ENCODE measurements around the gene KRTAP29-1. TPM values are rescaled to one million over a fixed set of nuclear protein-coding genes. Genes with fewer than 3 reads are reported as not detected.

The KRTAP29-1 gene
- total and polyA plus RNA-seq, 10 donors: not detected

- intact Hi-C loops (cut with DNase I; ENCODE audit: low total_unique reads): no loop called here
Measured at GRCh38 chr17:41334385-41335305, 32.0 kb upstream of the KRTAP29-1 start.

DNA sequence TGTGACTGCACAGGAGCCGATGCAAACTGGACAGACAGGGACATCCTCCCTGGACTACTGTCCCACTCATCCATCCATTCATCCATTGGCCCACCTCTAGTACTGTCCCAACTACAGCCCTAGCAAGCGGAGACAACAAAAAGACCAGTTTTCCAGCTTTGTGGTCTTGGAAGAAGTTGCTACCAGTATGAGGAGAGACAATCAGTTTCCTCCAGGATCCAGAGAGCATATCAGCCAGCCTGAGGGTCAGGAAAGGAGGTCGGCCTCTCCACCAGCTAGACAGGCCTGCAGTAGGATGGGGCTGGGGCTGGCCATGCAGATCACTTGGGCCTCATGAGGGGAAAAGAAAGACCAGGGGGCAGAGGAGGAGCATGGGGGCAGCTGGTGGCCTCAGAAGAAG, 31.2 kb upstream of the KRTAP29-1 start:
- WGBS, 5 donors: 88 to 97% (median 92%) methylated on average over 3 of the region's 3 CpGs
- H3K27ac ChIP-seq: no peak overlapping the region
- TF ChIP-seq, protein P1, sequence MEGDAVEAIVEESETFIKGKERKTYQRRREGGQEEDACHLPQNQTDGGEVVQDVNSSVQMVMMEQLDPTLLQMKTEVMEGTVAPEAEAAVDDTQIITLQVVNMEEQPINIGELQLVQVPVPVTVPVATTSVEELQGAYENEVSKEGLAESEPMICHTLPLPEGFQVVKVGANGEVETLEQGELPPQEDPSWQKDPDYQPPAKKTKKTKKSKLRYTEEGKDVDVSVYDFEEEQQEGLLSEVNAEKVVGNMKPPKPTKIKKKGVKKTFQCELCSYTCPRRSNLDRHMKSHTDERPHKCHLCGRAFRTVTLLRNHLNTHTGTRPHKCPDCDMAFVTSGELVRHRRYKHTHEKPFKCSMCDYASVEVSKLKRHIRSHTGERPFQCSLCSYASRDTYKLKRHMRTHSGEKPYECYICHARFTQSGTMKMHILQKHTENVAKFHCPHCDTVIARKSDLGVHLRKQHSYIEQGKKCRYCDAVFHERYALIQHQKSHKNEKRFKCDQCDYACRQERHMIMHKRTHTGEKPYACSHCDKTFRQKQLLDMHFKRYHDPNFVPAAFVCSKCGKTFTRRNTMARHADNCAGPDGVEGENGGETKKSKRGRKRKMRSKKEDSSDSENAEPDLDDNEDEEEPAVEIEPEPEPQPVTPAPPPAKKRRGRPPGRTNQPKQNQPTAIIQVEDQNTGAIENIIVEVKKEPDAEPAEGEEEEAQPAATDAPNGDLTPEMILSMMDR (IDR thresholded peaks at IDR 0.05 in 8 of 11, conservative IDR thresholded peaks at IDR 0.05 in 3 of 11): no peak
- TF ChIP-seq POLR2A (IDR thresholded peaks at IDR 0.05) (no peak), POLR2AphosphoS5 (IDR thresholded peaks at IDR 0.05) (no peak)

More at GRCh38 chr17:41334385-41335305, 32.0 kb upstream of the KRTAP29-1 start:
- DNase-seq: no peak
- Histone ChIP-seq H3K27me3 (replicated peaks in 1 of 7) (peaks cover 0 to 6% (median 0%) of the 10 kb centered on the region in 7 donors), H3K36me3 (no peaks in the 10 kb centered on the region), H3K4me1 (peaks cover 0 to 11% (median 6%) of the 10 kb centered on the region in 6 donors), H3K27ac (no peak overlapping the region), H3K9me3 (no peaks in the 10 kb centered on the region), H3K4me3 (no peak overlapping the region)
- 68 to 78% (median 71%) methylated on average over 5 to 6 of the region's 6 CpGs for WGBS, 5 donors
- no peak for TF ChIP-seq POLR2AphosphoS5 (IDR thresholded peaks at IDR 0.05)
- TF ChIP-seq, protein P1 (IDR thresholded peaks at IDR 0.05 in 8 of 11, conservative IDR thresholded peaks at IDR 0.05 in 3 of 11): no peak
- TF ChIP-seq POLR2A (IDR thresholded peaks at IDR 0.05): no peak

GRCh38 chr17:41333098-41333497, 30.4 kb upstream of the KRTAP29-1 start:
- intact Hi-C loops (cut with DNase I; ENCODE audit: low total_unique reads): no loop called here
- Histone ChIP-seq H3K4me3 (no peak overlapping the region), H3K27ac (no peak overlapping the region), H3K9me3 (no peaks in the 10 kb centered on the region), H3K36me3 (no peaks in the 10 kb centered on the region), H3K4me1 (no peaks in the 10 kb centered on the region), H3K27me3 (replicated peaks in 1 of 7) (peaks cover 0 to 6% (median 0%) of the 10 kb centered on the region in 7 donors)
- TF ChIP-seq, protein P1 (IDR thresholded peaks at IDR 0.05 in 8 of 11, conservative IDR thresholded peaks at IDR 0.05 in 3 of 11): no peak
- TF ChIP-seq POLR2AphosphoS5 (IDR thresholded peaks at IDR 0.05) (no peak), POLR2A (IDR thresholded peaks at IDR 0.05) (no peak)
- no peak for DNase-seq
- 94 to 96% (median 96%) methylated on average over 4 to 5 of the region's 5 CpGs for WGBS, 5 donors

More for the DNA sequence above, 31.2 kb upstream of the KRTAP29-1 start:
- Histone ChIP-seq H3K36me3 (no peaks in the 10 kb centered on the region), H3K9me3 (no peaks in the 10 kb centered on the region), H3K4me1 (peaks cover 0 to 3% (median 0%) of the 10 kb centered on the region in 6 donors), H3K27me3 (replicated peaks in 1 of 7) (peaks cover 0 to 6% (median 0%) of the 10 kb centered on the region in 7 donors), H3K4me3 (no peak overlapping the region)
- intact Hi-C loops (cut with DNase I; ENCODE audit: low total_unique reads): no loop called here
- no peak for DNase-seq

- Histone ChIP-seq H3K27ac (no peak overlapping the region), H3K4me3 (no peak overlapping the region), H3K9me3 (no peaks in the 10 kb centered on the region), H3K27me3 (replicated peaks in 1 of 7) (peaks cover 0 to 6% (median 0%) of the 10 kb centered on the region in 7 donors), H3K4me1 (no peaks in the 10 kb centered on the region), H3K36me3 (no peaks in the 10 kb centered on the region)
- no peak for DNase-seq
- TF ChIP-seq, protein P1 (IDR thresholded peaks at IDR 0.05 in 8 of 11, conservative IDR thresholded peaks at IDR 0.05 in 3 of 11): no peak
- TF ChIP-seq POLR2A (IDR thresholded peaks at IDR 0.05) (no peak), POLR2AphosphoS5 (IDR thresholded peaks at IDR 0.05) (no peak)
- WGBS, 5 donors: 71 to 86% (median 77%) methylated on average over 1 to 2 of the region's 2 CpGs
- intact Hi-C loops (cut with DNase I; ENCODE audit: low total_unique reads): no loop called here
Measured at GRCh38 chr17:41332239-41332638, 29.6 kb upstream of the KRTAP29-1 start.

Measured in spleen (tissue), 11 donors.